Cardiac muscle cell (in vitro differentiated cells and primary cell): Measurements from ENCODE around the gene PCDHGA6. TPM values are rescaled to one million over a fixed set of nuclear protein-coding genes. Genes with fewer than 3 reads are reported as not detected.
"Not testable (repeated sequence)": the region's sequence is repeated elsewhere in the genome, so short reads cannot be mapped to it uniquely, and the experiment has no call there.

ENCODE experiments used
- DNase-seq, 2 donors: peaks; one replicate each; pipeline versions ENCODE4 v3.0.0 to v3.0.0-alpha.2; 2010 to 2017; ENCODE audit warnings: low read depth in 1 of 2, low spot score in 1 of 2
- H3K27ac ChIP-seq: fragments of 200-600 bp; sonication (generic); 2 replicates; pipeline ENCODE4 v1.5.1; 2016
- H3K27me3 ChIP-seq: fragments of 200-600 bp; sonication (generic); 2 replicates; pipeline ENCODE4 v1.6.0; 2016; ENCODE audit warnings: control low read depth
- H3K36me3 ChIP-seq: fragments of 200-600 bp; sonication (generic); 2 replicates; pipeline ENCODE4 v1.5.1; 2016; ENCODE audit warnings: control low read depth
- H3K4me1 ChIP-seq: fragments of 200-600 bp; sonication (generic); 2 replicates; pipeline ENCODE4 v1.8.1; 2017; ENCODE audit warnings: low read depth, mild to moderate bottlenecking, mixed run types
- H3K4me3 ChIP-seq: fragments of 200-600 bp; sonication (generic); 2 replicates; pipeline ENCODE4 v1.5.1; 2016; ENCODE audit warnings: mild to moderate bottlenecking
- H3K9me3 ChIP-seq: fragments of 200-600 bp; sonication (generic); 2 replicates; pipeline ENCODE4 v1.5.1; 2017; ENCODE audit warnings: low read depth, mild to moderate bottlenecking, control low read depth
- polyA plus RNA-seq: library from polyadenylated mRNA; unstranded; fragments of >200 nt; fragmentation: Nextera tagmentation; extraction: Ambion mirVana; gene quantifications from 2 replicates; pipeline ENCODE4 v1.2.1, GENCODE V29; 2016
- total RNA-seq: library from RNA; depleted of rRNA; stranded (reverse); fragments of >200 nt; gene quantifications from 2 replicates; pipeline ENCODE4 v1.2.3, GENCODE V29; 2016
- TF ChIP-seq, protein P1 (sequence below): IDR thresholded peaks from 2 replicates; pipeline ENCODE4 v1.5.1; 2012; ENCODE audit warnings: low read depth, mild to moderate bottlenecking, low read length

The PCDHGA6 gene
- total and polyA plus RNA-seq, 2 experiments from 2014 or later = 0.66 TPM; not detected in 1

DNA sequence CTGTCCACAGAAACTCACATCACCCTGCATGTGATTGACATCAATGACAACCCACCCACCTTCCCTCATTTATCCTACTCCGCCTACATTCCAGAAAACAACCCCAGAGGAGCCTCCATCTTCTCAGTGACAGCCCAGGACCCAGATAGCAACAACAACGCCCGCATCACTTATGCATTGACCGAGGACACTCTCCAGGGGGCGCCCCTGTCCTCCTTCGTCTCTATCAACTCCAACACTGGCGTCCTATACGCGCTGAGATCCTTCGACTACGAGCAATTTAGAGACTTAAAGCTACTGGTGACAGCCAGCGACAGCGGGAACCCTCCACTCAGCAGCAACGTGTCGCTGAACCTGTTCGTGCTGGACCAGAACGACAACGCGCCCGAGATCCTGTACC is 28.4 kb upstream of the PCDHGA6 start:
- no peak for DNase-seq
- Histone ChIP-seq H3K27me3 (no peaks in the 10 kb centered on the region), H3K27ac (no peak overlapping the region), H3K4me1 (no peaks in the 10 kb centered on the region), H3K36me3 (no peaks in the 10 kb centered on the region), H3K9me3 (no peaks in the 10 kb centered on the region), H3K4me3 (no peak overlapping the region)
- TF ChIP-seq, protein P1, sequence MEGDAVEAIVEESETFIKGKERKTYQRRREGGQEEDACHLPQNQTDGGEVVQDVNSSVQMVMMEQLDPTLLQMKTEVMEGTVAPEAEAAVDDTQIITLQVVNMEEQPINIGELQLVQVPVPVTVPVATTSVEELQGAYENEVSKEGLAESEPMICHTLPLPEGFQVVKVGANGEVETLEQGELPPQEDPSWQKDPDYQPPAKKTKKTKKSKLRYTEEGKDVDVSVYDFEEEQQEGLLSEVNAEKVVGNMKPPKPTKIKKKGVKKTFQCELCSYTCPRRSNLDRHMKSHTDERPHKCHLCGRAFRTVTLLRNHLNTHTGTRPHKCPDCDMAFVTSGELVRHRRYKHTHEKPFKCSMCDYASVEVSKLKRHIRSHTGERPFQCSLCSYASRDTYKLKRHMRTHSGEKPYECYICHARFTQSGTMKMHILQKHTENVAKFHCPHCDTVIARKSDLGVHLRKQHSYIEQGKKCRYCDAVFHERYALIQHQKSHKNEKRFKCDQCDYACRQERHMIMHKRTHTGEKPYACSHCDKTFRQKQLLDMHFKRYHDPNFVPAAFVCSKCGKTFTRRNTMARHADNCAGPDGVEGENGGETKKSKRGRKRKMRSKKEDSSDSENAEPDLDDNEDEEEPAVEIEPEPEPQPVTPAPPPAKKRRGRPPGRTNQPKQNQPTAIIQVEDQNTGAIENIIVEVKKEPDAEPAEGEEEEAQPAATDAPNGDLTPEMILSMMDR = no peak

DNA sequence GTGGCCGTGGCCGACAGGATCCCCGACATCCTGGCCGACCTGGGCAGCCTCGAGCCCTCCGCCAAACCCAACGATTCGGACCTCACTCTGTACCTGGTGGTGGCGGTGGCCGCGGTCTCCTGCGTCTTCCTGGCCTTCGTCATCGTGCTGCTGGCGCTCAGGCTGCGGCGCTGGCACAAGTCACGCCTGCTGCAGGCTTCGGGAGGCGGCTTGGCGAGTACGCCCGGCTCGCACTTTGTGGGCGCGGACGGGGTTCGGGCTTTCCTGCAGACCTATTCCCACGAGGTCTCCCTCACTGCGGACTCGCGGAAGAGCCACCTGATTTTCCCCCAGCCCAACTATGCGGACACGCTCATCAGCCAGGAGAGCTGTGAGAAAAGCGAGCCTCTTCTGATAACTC is 27.7 kb upstream of the PCDHGA6 start:
- not testable (repeated sequence) for H3K9me3 ChIP-seq

GRCh38 chr5:141349917-141350619 is 23.6 kb upstream of the PCDHGA6 start, which contains the start of gene PCDHGB1:
Gene PCDHGB1, plus strand, starts transcription at chr5:141350099. Its CDS starts 162 bp downstream, at chr5:141350261.
- TF ChIP-seq, protein P1 = peak; percentile 53
- DNase-seq = peak; percentile 30 to 59
- H3K9me3 ChIP-seq = no peaks in the 10 kb centered on the region
- H3K27ac ChIP-seq = no peak within 1 kb of the TSS
- H3K4me1 ChIP-seq = no peaks in the 10 kb centered on the region
- H3K36me3 ChIP-seq = no peaks in the 10 kb centered on the region
- H3K4me3 ChIP-seq = no peak within 1 kb of the TSS
- no peaks in the 10 kb centered on the region for H3K27me3 ChIP-seq

More for the DNA sequence above, 27.7 kb upstream of the PCDHGA6 start:
- not testable (repeated sequence) for H3K4me3 ChIP-seq, H3K4me1 ChIP-seq, DNase-seq, H3K27ac ChIP-seq, H3K27me3 ChIP-seq, H3K36me3 ChIP-seq

DNA sequence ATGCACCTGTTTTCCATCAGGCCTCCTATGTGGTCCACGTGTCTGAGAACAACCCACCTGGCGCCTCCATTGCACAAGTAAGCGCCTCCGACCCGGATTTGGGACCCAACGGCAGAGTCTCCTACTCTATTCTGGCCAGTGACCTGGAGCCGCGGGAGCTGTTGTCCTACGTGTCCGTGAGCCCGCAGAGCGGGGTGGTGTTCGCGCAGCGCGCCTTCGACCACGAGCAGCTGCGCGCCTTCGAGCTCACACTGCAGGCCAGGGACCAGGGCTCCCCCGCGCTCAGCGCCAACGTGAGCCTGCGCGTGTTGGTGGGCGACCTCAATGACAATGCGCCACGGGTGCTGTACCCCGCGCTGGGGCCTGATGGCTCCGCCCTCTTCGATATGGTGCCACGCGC is 22.1 kb upstream of the PCDHGA6 start:
- Histone ChIP-seq H3K4me1 (no peaks in the 10 kb centered on the region), H3K9me3 (no peaks in the 10 kb centered on the region), H3K27ac (no peak overlapping the region), H3K27me3 (no peaks in the 10 kb centered on the region), H3K36me3 (no peaks in the 10 kb centered on the region), H3K4me3 (no peak overlapping the region)
- TF ChIP-seq, protein P1 = no peak
- no peak for DNase-seq

GRCh38 chr5:141354900-141355469 is 18.7 kb upstream of the PCDHGA6 start, which contains the start of gene PCDHGA4:
Gene PCDHGA4, plus strand, starts transcription at chr5:141355021. Its CDS starts 87 bp downstream, at chr5:141355108.
- H3K9me3 ChIP-seq = no peaks in the 10 kb centered on the region

More at GRCh38 chr5:141354900-141355469, 18.7 kb upstream of the PCDHGA6 start, which contains the start of gene PCDHGA4:
- TF ChIP-seq, protein P1 = peak; percentile 39
- Histone ChIP-seq H3K27me3 (no peaks in the 10 kb centered on the region), H3K4me1 (no peaks in the 10 kb centered on the region), H3K27ac (no peak within 1 kb of the TSS), H3K36me3 (no peaks in the 10 kb centered on the region), H3K4me3 (no peak within 1 kb of the TSS)
- DNase-seq = peak in 1 of 2 donors; percentile 30
